Osteocyte (in vitro differentiated cells): Measurements from ENCODE around the gene KBTBD4. TPM values are rescaled to one million over a fixed set of nuclear protein-coding genes. Genes with fewer than 3 reads are reported as not detected.

Experiments used
- DNase-seq: peaks from one replicate; pipeline ENCODE4 v3.0.0; 2021; ENCODE audit warnings: mixed read lengths; ENCODE audit not compliant: unreplicated experiment; ENCODE audit errors: extremely low spot score
- H3K27ac Mint-ChIP-seq: one replicate; pipeline ENCODE4 v1.8.0; 2021; ENCODE audit warnings: mild to moderate bottlenecking, mixed read lengths; ENCODE audit not compliant: unreplicated experiment
- H3K27me3 Mint-ChIP-seq: one replicate; pipeline ENCODE4 v1.8.0; 2021; ENCODE audit warnings: mixed read lengths; ENCODE audit not compliant: unreplicated experiment
- H3K36me3 Mint-ChIP-seq: one replicate; pipeline ENCODE4 v1.8.0; 2021; ENCODE audit warnings: mixed read lengths; ENCODE audit not compliant: unreplicated experiment
- H3K4me1 Mint-ChIP-seq: one replicate; pipeline ENCODE4 v1.8.0; 2021; ENCODE audit warnings: mixed read lengths; ENCODE audit not compliant: unreplicated experiment
- H3K4me3 Mint-ChIP-seq: one replicate; pipeline ENCODE4 v1.8.0; 2021; ENCODE audit warnings: mild to moderate bottlenecking, moderate library complexity, mixed read lengths; ENCODE audit not compliant: unreplicated experiment
- H3K9me3 Mint-ChIP-seq: one replicate; pipeline ENCODE4 v1.8.0; 2021; ENCODE audit warnings: mixed read lengths; ENCODE audit not compliant: unreplicated experiment
- CTCF ChIP-seq: fragments of 200-600 bp; sonication (generic); IDR thresholded peaks from 2 replicates; pipeline ENCODE4 v1.5.0; 2021; ENCODE audit warnings: antibody characterized with exemption, mild to moderate bottlenecking, moderate library complexity
- total RNA-seq: library from RNA; stranded (reverse); gene quantifications from 2 replicates; pipeline ENCODE4 v1.2.1, GENCODE V29; 2021

Gene KBTBD4
- total RNA-seq, 1 donor from 2014 or later = 19.7 TPM

DNA sequence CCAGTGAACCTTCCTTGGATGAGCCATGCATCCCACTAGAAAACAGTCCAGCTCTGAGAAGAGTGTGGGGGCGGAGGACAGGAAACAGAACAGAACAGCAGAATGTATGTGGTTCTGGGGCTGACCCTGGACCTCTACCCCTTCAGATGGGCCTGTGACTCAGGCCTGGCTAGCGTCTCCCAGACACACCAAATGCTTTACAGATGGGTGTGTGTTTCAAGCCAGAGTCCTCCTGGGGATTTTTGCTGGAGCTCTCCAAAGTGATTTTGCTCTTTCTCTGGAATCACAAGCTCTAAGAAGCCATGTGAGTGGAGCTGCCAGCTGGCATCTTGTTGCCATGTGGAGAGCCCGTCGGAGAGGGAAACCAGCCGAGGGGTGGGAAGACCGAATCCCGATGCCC lies 28.6 kb upstream of the KBTBD4 start:
- no peak for TF ChIP-seq CTCF
- peaks cover 21% of the 10 kb centered on the region for H3K4me1 Mint-ChIP-seq
- H3K4me3 Mint-ChIP-seq = no peak overlapping the region
- no peak for DNase-seq
- H3K27ac Mint-ChIP-seq = peak overlapping the region; percentile 73
- H3K9me3 Mint-ChIP-seq = no peaks in the 10 kb centered on the region
- H3K27me3 Mint-ChIP-seq = no peaks in the 10 kb centered on the region
- peaks cover 5% of the 10 kb centered on the region for H3K36me3 Mint-ChIP-seq

DNA sequence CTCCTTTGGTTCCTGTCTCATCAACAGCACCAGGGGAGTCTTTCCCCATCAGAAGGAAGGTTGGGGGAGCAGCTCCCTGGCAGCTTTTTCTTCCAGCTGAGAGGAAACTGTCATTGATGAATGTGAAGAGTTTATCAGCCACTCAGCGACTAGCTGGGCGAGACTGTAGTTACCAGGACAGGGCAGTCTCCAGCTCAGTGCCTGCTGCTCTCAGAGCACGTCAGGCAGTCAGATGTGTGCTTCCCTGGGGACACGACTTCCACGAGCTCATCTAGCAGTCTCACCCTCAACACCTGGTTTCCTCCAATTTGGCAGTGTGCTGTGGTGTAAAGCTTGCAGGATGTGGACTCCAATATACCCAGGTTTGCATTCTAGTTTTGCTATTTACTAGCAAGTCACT lies 28.0 kb upstream of the KBTBD4 start:
- Mint-ChIP-seq H3K27ac (peak overlapping the region; percentile 3), H3K36me3 (peaks cover 5% of the 10 kb centered on the region), H3K9me3 (no peaks in the 10 kb centered on the region), H3K27me3 (no peaks in the 10 kb centered on the region), H3K4me3 (no peak overlapping the region), H3K4me1 (peaks cover 21% of the 10 kb centered on the region)
- no peak for DNase-seq
- TF ChIP-seq CTCF = no peak

DNA sequence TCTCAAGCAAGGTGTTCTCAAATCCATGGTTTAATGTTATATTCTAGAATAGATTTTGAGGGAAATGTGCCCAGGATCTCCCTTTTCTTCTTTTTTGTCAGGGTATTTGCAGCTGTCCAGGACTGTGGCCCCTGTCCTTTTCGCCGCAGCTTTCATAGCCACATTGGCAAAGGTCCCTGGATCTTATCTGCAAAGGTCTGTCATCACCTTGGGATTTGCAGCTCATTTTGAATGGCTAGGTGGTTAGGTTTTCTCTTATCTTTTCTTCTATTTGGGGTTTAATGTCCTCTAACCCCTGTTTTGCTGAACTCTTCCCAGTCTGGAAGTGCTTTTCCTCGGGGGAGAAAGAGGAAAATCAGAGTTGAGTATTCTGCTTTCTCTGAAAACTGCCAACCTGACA lies 27.2 kb upstream of the KBTBD4 start:
- peaks cover 5% of the 10 kb centered on the region for H3K36me3 Mint-ChIP-seq

DNA sequence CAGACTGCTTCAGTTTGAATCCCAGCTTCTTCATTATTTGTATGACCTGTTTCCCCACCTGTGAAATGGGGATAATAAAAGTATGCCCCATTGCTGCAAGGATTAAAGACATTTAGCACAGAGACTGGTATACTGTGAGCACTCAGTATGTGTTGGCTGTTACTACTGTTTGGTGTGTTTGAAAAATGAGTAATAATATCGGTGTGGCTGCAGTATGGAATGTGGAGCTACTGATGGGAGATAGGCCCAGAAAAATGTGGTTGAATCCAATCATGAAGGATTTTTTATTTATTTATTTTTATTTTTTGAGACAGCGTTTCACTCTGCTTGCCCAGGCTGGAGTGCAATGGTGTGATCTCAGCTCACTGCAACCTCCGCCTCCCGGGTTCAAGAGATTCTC lies 24.5 kb upstream of the KBTBD4 start:
- Mint-ChIP-seq H3K27me3 (no peaks in the 10 kb centered on the region), H3K9me3 (no peaks in the 10 kb centered on the region), H3K4me3 (no peak overlapping the region), H3K36me3 (peaks cover 3% of the 10 kb centered on the region), H3K27ac (no peak overlapping the region), H3K4me1 (peaks cover 23% of the 10 kb centered on the region)
- no peak for DNase-seq
- TF ChIP-seq CTCF = no peak

More for the DNA sequence above, 27.2 kb upstream of the KBTBD4 start:
- peaks cover 21% of the 10 kb centered on the region for H3K4me1 Mint-ChIP-seq
- no peak for DNase-seq
- H3K9me3 Mint-ChIP-seq = no peaks in the 10 kb centered on the region
- no peak overlapping the region for H3K4me3 Mint-ChIP-seq
- no peak for TF ChIP-seq CTCF
- H3K27me3 Mint-ChIP-seq = no peaks in the 10 kb centered on the region
- H3K27ac Mint-ChIP-seq = no peak overlapping the region

GRCh38 chr11:47599902-47600301 lies 21.1 kb upstream of the KBTBD4 start:
- no peak overlapping the region for H3K4me3 Mint-ChIP-seq
- no peaks in the 10 kb centered on the region for H3K36me3 Mint-ChIP-seq
- TF ChIP-seq CTCF = no peak
- no peak for DNase-seq
- peaks cover 9% of the 10 kb centered on the region for H3K27me3 Mint-ChIP-seq
- H3K4me1 Mint-ChIP-seq = peaks cover 4% of the 10 kb centered on the region
- H3K9me3 Mint-ChIP-seq = no peaks in the 10 kb centered on the region
- no peak overlapping the region for H3K27ac Mint-ChIP-seq
